Measurements from ENCODE around the gene CCDC39.

- TF ChIP-seq SIRT6 (IDR thresholded peaks at IDR 0.05; ENCODE audit: low read length) (no peak), JUND (IDR thresholded peaks at IDR 0.05; ENCODE audit: low read length) (no peak), POLR2AphosphoS5 (IDR thresholded peaks at IDR 0.05; ENCODE audit: low read depth, low read length) (no peak), CTCF (IDR thresholded peaks at IDR 0.05; ENCODE audit: control extremely low read depth in 1 of 3, insufficient read depth in 1 of 3, low read depth in 1 of 3, low read length in 3 of 3) (no peak), CHD1 (IDR thresholded peaks at IDR 0.05; ENCODE audit: low read depth, low read length) (no peak), YY1 (IDR thresholded peaks at IDR 0.05; ENCODE audit: low read depth, low read length) (no peak), POLR2A (IDR thresholded peaks at IDR 0.05; ENCODE audit: control extremely low read depth in 1 of 2, low read depth in 2 of 2, low read length in 2 of 2) (no peak), USF2 (IDR thresholded peaks at IDR 0.05; ENCODE audit: low read length) (no peak), BRCA1 (IDR thresholded peaks at IDR 0.05; ENCODE audit: low read depth, low read length) (no peak), GABPA (IDR thresholded peaks at IDR 0.05; ENCODE audit: borderline replicate concordance, insufficient read depth, low read length) (no peak), EGR1 (IDR thresholded peaks at IDR 0.05; ENCODE audit: borderline replicate concordance, low read depth, low read length) (no peak)
These were observed 28.6 kb upstream of the CCDC39 start for GRCh38 chr3:180707896-180708295.
